ENCODE data around the gene TLCD3A. TPM values are rescaled to one million over a fixed set of nuclear protein-coding genes. Genes with fewer than 3 reads are reported as not detected.

TLCD3A gene
- total and polyA plus RNA-seq, 10 of the 15 experiments (the other 5 are each of a cell fraction or from before 2014, with no cell fraction given), result 2.9 to 29.7 (median 17.8) TPM

GRCh38 chr17:788551-788950 lies 56.2 kb downstream of the TLCD3A start (continued):
- no peak for TF ChIP-seq HSF1 (IDR thresholded peaks at IDR 0.05; ENCODE audit: low read depth, low read length)
- no peak for TF ChIP-seq EP300 (IDR thresholded peaks at IDR 0.05; ENCODE audit: borderline replicate concordance in 1 of 2, control insufficient read depth in 1 of 2, low read depth in 2 of 2, low read length in 2 of 2)
- TF ChIP-seq ZSCAN29 (IDR thresholded peaks at IDR 0.05), result no peak
- no peak for TF ChIP-seq HDGF (IDR thresholded peaks at IDR 0.05)
- TF ChIP-seq SP1 (IDR thresholded peaks at IDR 0.05; ENCODE audit: low read depth, low read length), result no peak
- no peak for TF ChIP-seq CHD4 (IDR thresholded peaks at IDR 0.05)
- no peak for TF ChIP-seq FOS (IDR thresholded peaks at IDR 0.05; ENCODE audit: borderline replicate concordance, extremely low read depth, insufficient read length)
- TF ChIP-seq EGR1 (IDR thresholded peaks at IDR 0.05; ENCODE audit: borderline replicate concordance in 1 of 2, low read depth in 2 of 2, low read length in 2 of 2), result no peak
- no peak for TF ChIP-seq SIX5 (IDR thresholded peaks at IDR 0.05; ENCODE audit: low read depth, low read length, severe bottlenecking)
- TF ChIP-seq ZNF274 (IDR thresholded peaks at IDR 0.05; ENCODE audit: insufficient read depth, insufficient read length), result no peak
- TF ChIP-seq NR2F1 (conservative IDR thresholded peaks at IDR 0.05), result no peak

- RAD21 ChIA-PET (ENCODE audit: unreplicated experiment), result no interaction called here
- H3K9me3 ChIP-seq (replicated peaks; ENCODE audit: control insufficient read depth, insufficient read depth, low read length), result no peaks in the 10 kb centered on the region
- H3K9ac ChIP-seq (ENCODE audit: control insufficient read depth, insufficient read depth, low read length), result no peak overlapping the region
- no peaks in the 10 kb centered on the region for H3K27me3 ChIP-seq (replicated peaks in 1 of 2; ENCODE audit: control insufficient read depth in 2 of 2, insufficient read depth in 2 of 2, low read length in 1 of 2)
- in situ Hi-C loops (cut with MboI), result no loop called here
- H3K36me3 ChIP-seq (ENCODE audit: control insufficient read depth in 2 of 2, insufficient read depth in 2 of 2, low read length in 1 of 2), result peaks cover 11% of the 10 kb centered on the region in 2 experiments; a peak in 3 of 4 replicates
- BruUV-seq (replicated peaks), result no TSS peak
- H4K20me1 ChIP-seq (ENCODE audit: control insufficient read depth, insufficient read depth), result no peaks in the 10 kb centered on the region
- SMC1A ChIA-PET (ENCODE audit: uncharacterized antibody, unreplicated experiment), result no interaction called here
- WGBS (ENCODE audit: insufficient coverage, insufficient replicate concordance, low lambda C conversion rate, missing lambda C conversion rate), result 91% methylated on average over 14 of the region's 14 CpGs
- CTCF ChIA-PET, result no interaction called here
- intact Hi-C loops (cut with micrococcal nuclease; ENCODE audit: unreplicated experiment), result no loop called here
- POLR2A ChIA-PET, result no interaction called here
- no peak overlapping the region for H2AFZ ChIP-seq (ENCODE audit: control insufficient read depth, low read depth, low read length)
- H3K79me2 ChIP-seq (ENCODE audit: control insufficient read depth, insufficient read depth, low read length), result peaks cover 4% of the 10 kb centered on the region
- H3K27ac ChIP-seq (ENCODE audit: control insufficient read depth, insufficient read depth), result no peak overlapping the region
- no peak overlapping the region for H3K4me3 ChIP-seq
- H3K4me2 ChIP-seq (ENCODE audit: control insufficient read depth, insufficient read depth), result no peak overlapping the region
- no peaks in the 10 kb centered on the region; the same call in 1 of the 2 replicates for H3K4me1 ChIP-seq (ENCODE audit: control insufficient read depth, insufficient read depth, low read length)
- no peak for ATAC-seq
- no peak for DNase-seq (ENCODE audit: low read depth, low spot score)
- FAIRE-seq, result no peak
- TF ChIP-seq, protein P1, sequence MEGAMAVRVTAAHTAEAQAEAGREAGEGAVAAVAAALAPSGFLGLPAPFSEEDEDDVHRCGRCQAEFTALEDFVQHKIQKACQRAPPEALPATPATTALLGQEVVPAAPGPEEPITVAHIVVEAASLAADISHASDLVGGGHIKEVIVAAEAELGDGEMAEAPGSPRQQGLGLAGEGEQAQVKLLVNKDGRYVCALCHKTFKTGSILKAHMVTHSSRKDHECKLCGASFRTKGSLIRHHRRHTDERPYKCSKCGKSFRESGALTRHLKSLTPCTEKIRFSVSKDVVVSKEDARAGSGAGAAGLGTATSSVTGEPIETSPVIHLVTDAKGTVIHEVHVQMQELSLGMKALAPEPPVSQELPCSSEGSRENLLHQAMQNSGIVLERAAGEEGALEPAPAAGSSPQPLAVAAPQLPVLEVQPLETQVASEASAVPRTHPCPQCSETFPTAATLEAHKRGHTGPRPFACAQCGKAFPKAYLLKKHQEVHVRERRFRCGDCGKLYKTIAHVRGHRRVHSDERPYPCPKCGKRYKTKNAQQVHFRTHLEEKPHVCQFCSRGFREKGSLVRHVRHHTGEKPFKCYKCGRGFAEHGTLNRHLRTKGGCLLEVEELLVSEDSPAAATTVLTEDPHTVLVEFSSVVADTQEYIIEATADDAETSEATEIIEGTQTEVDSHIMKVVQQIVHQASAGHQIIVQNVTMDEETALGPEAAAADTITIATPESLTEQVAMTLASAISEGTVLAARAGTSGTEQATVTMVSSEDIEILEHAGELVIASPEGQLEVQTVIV (IDR thresholded peaks at IDR 0.05; ENCODE audit: borderline replicate concordance, partially characterized antibody), result no peak
- no peak for TF ChIP-seq CHD2 (IDR thresholded peaks at IDR 0.05; ENCODE audit: borderline replicate concordance, low read depth, low read length)
- TF ChIP-seq SPI1 (IDR thresholded peaks at IDR 0.05; ENCODE audit: borderline replicate concordance, insufficient read depth, low read depth, low read length), result no peak
- TF ChIP-seq, protein P2, sequence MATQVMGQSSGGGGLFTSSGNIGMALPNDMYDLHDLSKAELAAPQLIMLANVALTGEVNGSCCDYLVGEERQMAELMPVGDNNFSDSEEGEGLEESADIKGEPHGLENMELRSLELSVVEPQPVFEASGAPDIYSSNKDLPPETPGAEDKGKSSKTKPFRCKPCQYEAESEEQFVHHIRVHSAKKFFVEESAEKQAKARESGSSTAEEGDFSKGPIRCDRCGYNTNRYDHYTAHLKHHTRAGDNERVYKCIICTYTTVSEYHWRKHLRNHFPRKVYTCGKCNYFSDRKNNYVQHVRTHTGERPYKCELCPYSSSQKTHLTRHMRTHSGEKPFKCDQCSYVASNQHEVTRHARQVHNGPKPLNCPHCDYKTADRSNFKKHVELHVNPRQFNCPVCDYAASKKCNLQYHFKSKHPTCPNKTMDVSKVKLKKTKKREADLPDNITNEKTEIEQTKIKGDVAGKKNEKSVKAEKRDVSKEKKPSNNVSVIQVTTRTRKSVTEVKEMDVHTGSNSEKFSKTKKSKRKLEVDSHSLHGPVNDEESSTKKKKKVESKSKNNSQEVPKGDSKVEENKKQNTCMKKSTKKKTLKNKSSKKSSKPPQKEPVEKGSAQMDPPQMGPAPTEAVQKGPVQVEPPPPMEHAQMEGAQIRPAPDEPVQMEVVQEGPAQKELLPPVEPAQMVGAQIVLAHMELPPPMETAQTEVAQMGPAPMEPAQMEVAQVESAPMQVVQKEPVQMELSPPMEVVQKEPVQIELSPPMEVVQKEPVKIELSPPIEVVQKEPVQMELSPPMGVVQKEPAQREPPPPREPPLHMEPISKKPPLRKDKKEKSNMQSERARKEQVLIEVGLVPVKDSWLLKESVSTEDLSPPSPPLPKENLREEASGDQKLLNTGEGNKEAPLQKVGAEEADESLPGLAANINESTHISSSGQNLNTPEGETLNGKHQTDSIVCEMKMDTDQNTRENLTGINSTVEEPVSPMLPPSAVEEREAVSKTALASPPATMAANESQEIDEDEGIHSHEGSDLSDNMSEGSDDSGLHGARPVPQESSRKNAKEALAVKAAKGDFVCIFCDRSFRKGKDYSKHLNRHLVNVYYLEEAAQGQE (IDR thresholded peaks at IDR 0.05; ENCODE audit: low read depth, low read length), result no peak
- TF ChIP-seq TAF1 (IDR thresholded peaks at IDR 0.05; ENCODE audit: borderline replicate concordance, low read depth, low read length), result no peak
Observed at GRCh38 chr17:789160-789840, 56.9 kb downstream of the TLCD3A start.
